HG02571 (cell line): Measurements from ENCODE around the gene SLC15A1.

ENCODE experiments used
- ATAC-seq: cut with Tn5 transposase; IDR thresholded peaks from one replicate; pipeline ENCODE4 v1.9.1; 2021; ENCODE audit warnings: mild to moderate bottlenecking, moderate library complexity; ENCODE audit not compliant: unreplicated experiment

SLC15A1 gene

GRCh38 chr13:98752467-98753290 lies at the start of gene SLC15A1:
Gene SLC15A1, minus strand, starts transcription at chr13:98752672. Its CDS starts 74 bp downstream, at chr13:98752598.
- no peak for ATAC-seq

- ATAC-seq: no peak
Measured at GRCh38 chr13:98801626-98802418, 49.4 kb upstream of the SLC15A1 start.

GRCh38 chr13:98800078-98800477 lies 47.6 kb upstream of the SLC15A1 start:
- no peak for ATAC-seq

GRCh38 chr13:98798849-98799645 lies 46.6 kb upstream of the SLC15A1 start:
- no peak for ATAC-seq

GRCh38 chr13:98797456-98797855 lies 45.0 kb upstream of the SLC15A1 start:
- no peak for ATAC-seq

GRCh38 chr13:98796798-98797197 lies 44.3 kb upstream of the SLC15A1 start:
- no peak for ATAC-seq

- no peak for ATAC-seq
Measured at GRCh38 chr13:98796191-98796590, 43.7 kb upstream of the SLC15A1 start.

GRCh38 chr13:98795220-98795619 lies 42.7 kb upstream of the SLC15A1 start:
- no peak for ATAC-seq

GRCh38 chr13:98794498-98794897 lies 42.0 kb upstream of the SLC15A1 start:
- ATAC-seq: no peak

- ATAC-seq: no peak
Measured at GRCh38 chr13:98792785-98793495, 40.5 kb upstream of the SLC15A1 start.

GRCh38 chr13:98792321-98792720 lies 39.8 kb upstream of the SLC15A1 start:
- no peak for ATAC-seq

GRCh38 chr13:98791611-98792010 lies 39.1 kb upstream of the SLC15A1 start:
- no peak for ATAC-seq

- ATAC-seq: no peak
Measured at GRCh38 chr13:98787996-98788395, 35.5 kb upstream of the SLC15A1 start.

- ATAC-seq: no peak
Measured at GRCh38 chr13:98787173-98787572, 34.7 kb upstream of the SLC15A1 start.

GRCh38 chr13:98786023-98786422 lies 33.6 kb upstream of the SLC15A1 start:
- no peak for ATAC-seq

GRCh38 chr13:98785405-98785804 lies 32.9 kb upstream of the SLC15A1 start:
- no peak for ATAC-seq

GRCh38 chr13:98784666-98785065 lies 32.2 kb upstream of the SLC15A1 start:
- no peak for ATAC-seq

GRCh38 chr13:98783856-98784478 lies 31.5 kb upstream of the SLC15A1 start:
- ATAC-seq: no peak

- ATAC-seq: no peak
Measured at GRCh38 chr13:98782654-98783053, 30.2 kb upstream of the SLC15A1 start.

- no peak for ATAC-seq
Measured at GRCh38 chr13:98781905-98782304, 29.4 kb upstream of the SLC15A1 start.
